Measurements from ENCODE around the gene PAGR1. TPM values are rescaled to one million over a fixed set of nuclear protein-coding genes. Genes with fewer than 3 reads are reported as not detected.
"Not testable (repeated sequence)": the region's sequence is repeated elsewhere in the genome, so short reads cannot be mapped to it uniquely, and the experiment has no call there.

The PAGR1 gene
- total RNA-seq, 1 experiment from 2014 or later = 60.1 TPM

DNA sequence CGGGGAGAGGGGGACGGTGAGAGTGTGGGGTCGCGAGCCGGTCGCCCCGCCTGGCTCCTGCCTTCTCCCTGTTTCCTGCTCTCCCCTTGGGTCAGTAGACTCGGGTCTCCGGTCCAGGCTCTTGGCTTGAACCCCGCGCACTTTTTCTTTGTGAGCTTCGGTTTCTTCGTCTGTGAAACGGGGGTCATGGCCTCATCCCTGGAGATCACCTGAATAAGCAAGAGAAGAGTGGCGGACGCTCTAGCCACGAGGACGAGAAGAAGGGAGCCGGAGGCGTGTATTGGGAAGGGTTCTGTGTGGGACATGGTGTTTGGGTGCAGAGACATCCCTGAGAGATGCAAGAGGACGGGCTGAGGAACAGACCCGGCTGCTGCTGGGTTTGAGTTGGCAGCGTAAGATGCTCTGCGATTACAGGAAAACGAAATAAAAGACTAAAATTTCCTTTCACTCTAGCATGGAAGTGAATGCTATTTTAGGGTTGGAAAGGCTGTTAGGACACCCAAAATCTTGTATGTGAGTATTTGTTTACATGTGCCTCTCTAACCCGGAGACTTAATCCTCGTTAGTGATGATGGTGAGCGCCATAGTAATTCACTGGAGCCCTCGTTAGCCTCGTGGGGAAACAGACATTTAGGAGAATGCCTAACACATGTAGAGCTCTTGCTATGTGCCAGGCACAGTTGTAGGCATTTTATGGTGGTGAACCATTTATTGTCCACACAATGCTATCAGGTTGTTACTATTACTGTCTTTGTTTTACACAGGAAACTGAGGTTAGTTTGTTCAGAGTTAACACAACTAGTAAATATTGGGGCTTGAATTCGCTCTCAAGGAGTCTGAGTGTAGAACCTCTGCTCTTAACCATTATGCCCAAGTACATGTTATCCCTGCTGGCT lies 24.8 kb upstream of the PAGR1 start:
- peaks cover 21% of the 10 kb centered on the region for H3K4me1 Mint-ChIP-seq
- DNase-seq (ENCODE audit: low spot score) (no peak), ATAC-seq (peak; percentile 16)
- peaks cover 12% of the 10 kb centered on the region for H3K27me3 Mint-ChIP-seq (ENCODE audit: low read depth)
- 0 out of 2 replicates have a peak, but pooled peaks have one; percentile 12 for TF ChIP-seq JUN (CRISPR knock-in tag; IDR thresholded peaks at IDR 0.05)
- 0 out of 2 replicates have a peak, but pooled peaks have one; percentile 11 for TF ChIP-seq GABPB1 (CRISPR knock-in tag; IDR thresholded peaks at IDR 0.05)
- TF ChIP-seq, protein P1, sequence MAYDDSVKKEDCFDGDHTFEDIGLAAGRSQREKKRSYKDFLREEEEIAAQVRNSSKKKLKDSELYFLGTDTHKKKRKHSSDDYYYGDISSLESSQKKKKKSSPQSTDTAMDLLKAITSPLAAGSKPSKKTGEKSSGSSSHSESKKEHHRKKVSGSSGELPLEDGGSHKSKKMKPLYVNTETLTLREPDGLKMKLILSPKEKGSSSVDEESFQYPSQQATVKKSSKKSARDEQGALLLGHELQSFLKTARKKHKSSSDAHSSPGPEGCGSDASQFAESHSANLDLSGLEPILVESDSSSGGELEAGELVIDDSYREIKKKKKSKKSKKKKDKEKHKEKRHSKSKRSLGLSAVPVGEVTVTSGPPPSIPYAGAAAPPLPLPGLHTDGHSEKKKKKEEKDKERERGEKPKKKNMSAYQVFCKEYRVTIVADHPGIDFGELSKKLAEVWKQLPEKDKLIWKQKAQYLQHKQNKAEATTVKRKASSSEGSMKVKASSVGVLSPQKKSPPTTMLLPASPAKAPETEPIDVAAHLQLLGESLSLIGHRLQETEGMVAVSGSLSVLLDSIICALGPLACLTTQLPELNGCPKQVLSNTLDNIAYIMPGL (CRISPR knock-in tag; IDR thresholded peaks at IDR 0.05) = no peak
- no peak for TF ChIP-seq ELF4 (CRISPR knock-in tag; IDR thresholded peaks at IDR 0.05; ENCODE audit: low read depth)
- peak overlapping the region; percentile 98 for H3K4me3 Mint-ChIP-seq
- H3K27ac Mint-ChIP-seq = peak overlapping the region; percentile 96
- no peaks in the 10 kb centered on the region for H3K9me3 Mint-ChIP-seq
- ChIA-PET CTCF (interaction anchor here (0.5 to 2.7 kb wide), 24 partner anchors 13 to 1699 kb away, joined by 3 to 28 read pairs (median 6); partner anchors contain the start of genes ASPHD1, CDIPT, PAGR1 and PRRT2), POLR2A (interaction anchor here (1.3 to 1.6 kb wide), 3 partner anchors 45 to 240 kb away, joined by 3 to 5 read pairs (median 4); no protein-coding TSS in a partner anchor)
- peaks cover 17% of the 10 kb centered on the region for H3K36me3 Mint-ChIP-seq

DNA sequence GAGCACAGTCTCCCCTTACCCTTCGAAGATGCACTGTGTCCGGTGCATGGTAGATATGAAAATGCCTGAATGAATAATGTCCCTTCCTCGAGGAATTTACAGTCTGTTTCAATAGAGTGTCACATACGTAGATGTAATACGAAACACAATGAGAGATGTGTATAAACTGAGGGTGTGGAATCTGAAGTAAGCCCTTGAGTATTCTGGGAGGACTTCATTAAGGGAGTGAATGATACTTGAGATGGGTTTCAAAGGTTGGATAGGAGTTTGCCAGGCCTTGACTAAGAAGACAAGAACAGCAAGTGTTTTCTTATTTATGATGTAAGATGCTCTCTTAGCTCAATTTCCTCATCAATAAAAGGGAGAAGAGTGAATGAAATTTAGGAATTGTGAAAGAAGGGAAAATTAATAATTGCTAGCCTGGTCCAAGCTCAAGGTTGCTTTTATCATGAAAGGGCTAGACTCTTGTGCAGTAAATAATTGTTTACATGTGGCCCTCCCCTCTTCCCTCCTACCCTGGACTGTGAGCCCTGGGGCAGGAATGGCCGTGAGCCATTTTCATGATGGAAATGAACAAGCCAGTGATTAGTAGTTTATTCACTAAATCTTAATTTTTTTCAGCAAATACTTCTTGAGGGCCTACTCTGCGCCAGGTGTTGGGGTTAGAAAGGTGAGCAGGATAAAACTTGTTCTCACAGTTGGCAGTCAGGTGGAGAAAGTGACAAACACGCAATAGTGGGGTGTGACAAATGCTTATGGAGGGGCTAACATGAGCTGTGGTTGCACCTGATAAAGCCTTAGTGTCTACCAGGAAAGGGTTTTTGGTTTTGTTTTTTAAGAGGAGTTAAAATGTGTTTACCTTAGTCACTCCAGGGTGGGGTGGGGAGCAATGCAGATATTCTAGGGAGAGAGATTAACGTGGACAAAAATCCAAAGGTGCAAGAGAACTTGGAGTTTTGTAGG lies 23.8 kb upstream of the PAGR1 start:
- Mint-ChIP-seq H3K4me1 (peaks cover 21% of the 10 kb centered on the region), H3K4me3 (peak overlapping the region; percentile 98), H3K27me3 (ENCODE audit: low read depth) (peaks cover 3% of the 10 kb centered on the region), H3K36me3 (peaks cover 25% of the 10 kb centered on the region), H3K9me3 (no peaks in the 10 kb centered on the region), H3K27ac (peak overlapping the region; percentile 80)
- TF ChIP-seq NR2C2 (CRISPR knock-in tag; IDR thresholded peaks at IDR 0.05) = no peak
- TF ChIP-seq NFE2L1 (CRISPR knock-in tag; IDR thresholded peaks at IDR 0.05) = no peak
- TF ChIP-seq, protein P2, sequence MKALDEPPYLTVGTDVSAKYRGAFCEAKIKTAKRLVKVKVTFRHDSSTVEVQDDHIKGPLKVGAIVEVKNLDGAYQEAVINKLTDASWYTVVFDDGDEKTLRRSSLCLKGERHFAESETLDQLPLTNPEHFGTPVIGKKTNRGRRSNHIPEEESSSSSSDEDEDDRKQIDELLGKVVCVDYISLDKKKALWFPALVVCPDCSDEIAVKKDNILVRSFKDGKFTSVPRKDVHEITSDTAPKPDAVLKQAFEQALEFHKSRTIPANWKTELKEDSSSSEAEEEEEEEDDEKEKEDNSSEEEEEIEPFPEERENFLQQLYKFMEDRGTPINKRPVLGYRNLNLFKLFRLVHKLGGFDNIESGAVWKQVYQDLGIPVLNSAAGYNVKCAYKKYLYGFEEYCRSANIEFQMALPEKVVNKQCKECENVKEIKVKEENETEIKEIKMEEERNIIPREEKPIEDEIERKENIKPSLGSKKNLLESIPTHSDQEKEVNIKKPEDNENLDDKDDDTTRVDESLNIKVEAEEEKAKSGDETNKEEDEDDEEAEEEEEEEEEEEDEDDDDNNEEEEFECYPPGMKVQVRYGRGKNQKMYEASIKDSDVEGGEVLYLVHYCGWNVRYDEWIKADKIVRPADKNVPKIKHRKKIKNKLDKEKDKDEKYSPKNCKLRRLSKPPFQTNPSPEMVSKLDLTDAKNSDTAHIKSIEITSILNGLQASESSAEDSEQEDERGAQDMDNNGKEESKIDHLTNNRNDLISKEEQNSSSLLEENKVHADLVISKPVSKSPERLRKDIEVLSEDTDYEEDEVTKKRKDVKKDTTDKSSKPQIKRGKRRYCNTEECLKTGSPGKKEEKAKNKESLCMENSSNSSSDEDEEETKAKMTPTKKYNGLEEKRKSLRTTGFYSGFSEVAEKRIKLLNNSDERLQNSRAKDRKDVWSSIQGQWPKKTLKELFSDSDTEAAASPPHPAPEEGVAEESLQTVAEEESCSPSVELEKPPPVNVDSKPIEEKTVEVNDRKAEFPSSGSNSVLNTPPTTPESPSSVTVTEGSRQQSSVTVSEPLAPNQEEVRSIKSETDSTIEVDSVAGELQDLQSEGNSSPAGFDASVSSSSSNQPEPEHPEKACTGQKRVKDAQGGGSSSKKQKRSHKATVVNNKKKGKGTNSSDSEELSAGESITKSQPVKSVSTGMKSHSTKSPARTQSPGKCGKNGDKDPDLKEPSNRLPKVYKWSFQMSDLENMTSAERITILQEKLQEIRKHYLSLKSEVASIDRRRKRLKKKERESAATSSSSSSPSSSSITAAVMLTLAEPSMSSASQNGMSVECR (CRISPR knock-in tag; IDR thresholded peaks at IDR 0.05; ENCODE audit: borderline replicate concordance) = no peak
- TF ChIP-seq, protein P3, sequence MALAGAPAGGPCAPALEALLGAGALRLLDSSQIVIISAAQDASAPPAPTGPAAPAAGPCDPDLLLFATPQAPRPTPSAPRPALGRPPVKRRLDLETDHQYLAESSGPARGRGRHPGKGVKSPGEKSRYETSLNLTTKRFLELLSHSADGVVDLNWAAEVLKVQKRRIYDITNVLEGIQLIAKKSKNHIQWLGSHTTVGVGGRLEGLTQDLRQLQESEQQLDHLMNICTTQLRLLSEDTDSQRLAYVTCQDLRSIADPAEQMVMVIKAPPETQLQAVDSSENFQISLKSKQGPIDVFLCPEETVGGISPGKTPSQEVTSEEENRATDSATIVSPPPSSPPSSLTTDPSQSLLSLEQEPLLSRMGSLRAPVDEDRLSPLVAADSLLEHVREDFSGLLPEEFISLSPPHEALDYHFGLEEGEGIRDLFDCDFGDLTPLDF (CRISPR knock-in tag; IDR thresholded peaks at IDR 0.05) = no peak
- no peak for TF ChIP-seq TCF7 (CRISPR knock-in tag; IDR thresholded peaks at IDR 0.05; ENCODE audit: low read depth)
- no peak for TF ChIP-seq TEAD4 (CRISPR knock-in tag; IDR thresholded peaks at IDR 0.05)
- TF ChIP-seq, protein P4, sequence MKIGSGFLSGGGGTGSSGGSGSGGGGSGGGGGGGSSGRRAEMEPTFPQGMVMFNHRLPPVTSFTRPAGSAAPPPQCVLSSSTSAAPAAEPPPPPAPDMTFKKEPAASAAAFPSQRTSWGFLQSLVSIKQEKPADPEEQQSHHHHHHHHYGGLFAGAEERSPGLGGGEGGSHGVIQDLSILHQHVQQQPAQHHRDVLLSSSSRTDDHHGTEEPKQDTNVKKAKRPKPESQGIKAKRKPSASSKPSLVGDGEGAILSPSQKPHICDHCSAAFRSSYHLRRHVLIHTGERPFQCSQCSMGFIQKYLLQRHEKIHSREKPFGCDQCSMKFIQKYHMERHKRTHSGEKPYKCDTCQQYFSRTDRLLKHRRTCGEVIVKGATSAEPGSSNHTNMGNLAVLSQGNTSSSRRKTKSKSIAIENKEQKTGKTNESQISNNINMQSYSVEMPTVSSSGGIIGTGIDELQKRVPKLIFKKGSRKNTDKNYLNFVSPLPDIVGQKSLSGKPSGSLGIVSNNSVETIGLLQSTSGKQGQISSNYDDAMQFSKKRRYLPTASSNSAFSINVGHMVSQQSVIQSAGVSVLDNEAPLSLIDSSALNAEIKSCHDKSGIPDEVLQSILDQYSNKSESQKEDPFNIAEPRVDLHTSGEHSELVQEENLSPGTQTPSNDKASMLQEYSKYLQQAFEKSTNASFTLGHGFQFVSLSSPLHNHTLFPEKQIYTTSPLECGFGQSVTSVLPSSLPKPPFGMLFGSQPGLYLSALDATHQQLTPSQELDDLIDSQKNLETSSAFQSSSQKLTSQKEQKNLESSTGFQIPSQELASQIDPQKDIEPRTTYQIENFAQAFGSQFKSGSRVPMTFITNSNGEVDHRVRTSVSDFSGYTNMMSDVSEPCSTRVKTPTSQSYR (CRISPR knock-in tag; IDR thresholded peaks at IDR 0.05) = no peak
- POLR2A ChIA-PET = interaction anchor here (0.5 kb wide), 1 partner anchor 12 kb away, joined by 3 read pairs; no protein-coding TSS in a partner anchor
- DNase-seq (ENCODE audit: low spot score) (no peak), ATAC-seq (no peak)
- CTCF ChIA-PET = no interaction called here

DNA sequence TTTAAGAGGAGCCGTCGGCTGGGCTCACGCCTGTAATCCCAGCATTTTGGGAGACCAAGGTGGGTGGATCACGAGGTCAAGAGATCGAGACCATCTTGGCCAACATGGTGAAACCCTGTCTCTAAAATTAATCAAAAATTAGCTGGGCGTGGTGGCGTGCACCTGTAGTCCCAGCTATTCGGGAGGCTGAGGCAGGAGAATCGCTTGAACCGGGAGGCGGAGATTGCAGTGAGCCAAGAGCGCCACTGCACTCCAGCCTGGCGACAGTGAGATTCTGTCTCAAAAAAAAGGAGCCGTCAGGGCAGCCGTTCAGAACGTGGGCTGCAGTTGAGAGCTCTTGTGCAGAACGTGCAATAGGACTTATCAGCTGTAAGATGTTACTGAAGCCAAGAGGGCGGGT lies 22.8 kb upstream of the PAGR1 start:
- H3K36me3 Mint-ChIP-seq = peaks cover 35% of the 10 kb centered on the region
- not testable (repeated sequence) for ATAC-seq
- POLR2A ChIA-PET = interaction anchor here (0.6 kb wide), 1 partner anchor 24 kb away, joined by 4 read pairs; no protein-coding TSS in a partner anchor

More for the DNA sequence above, 22.8 kb upstream of the PAGR1 start:
- peaks cover 21% of the 10 kb centered on the region for H3K4me1 Mint-ChIP-seq
- H3K9me3 Mint-ChIP-seq; H3K27ac Mint-ChIP-seq; H3K27me3 Mint-ChIP-seq (ENCODE audit: low read depth); H3K4me3 Mint-ChIP-seq; DNase-seq (ENCODE audit: low spot score): not testable (repeated sequence)
- CTCF ChIA-PET = interaction anchor here (1.1 kb wide), 1 partner anchor 8 kb away, joined by 7 read pairs; no protein-coding TSS in a partner anchor
